Astrocyte (in vitro differentiated cells and primary cell): Measurements from ENCODE around the gene CERK. TPM values are rescaled to one million over a fixed set of nuclear protein-coding genes. Genes with fewer than 3 reads are reported as not detected.
A peak's percentile ranks its signal among the peaks of the same experiment; 100 is the strongest.

Experiments used
- DNase-seq: peaks from one replicate; pipeline ENCODE4 v3.0.0-alpha.2; 2010; ENCODE audit warnings: low read depth
- FAIRE-seq: peaks from 2 replicates; lab custom pipeline; 2011; peaks lifted over from hg19 to GRCh38; lab: Jason Lieb, UNC
- H2AFZ ChIP-seq: 2 replicates; pipeline ENCODE4 v1.6.0; 2012; ENCODE audit warnings: low read depth, low read length, inconsistent platforms
- H3K27ac ChIP-seq: 2 replicates; pipeline ENCODE4 v1.5.1; 2011; ENCODE audit warnings: low read depth, low read length, inconsistent platforms
- H3K27me3 ChIP-seq: 2 replicates; pipeline ENCODE4 v1.6.0; 2011; ENCODE audit warnings: low read length, inconsistent platforms; ENCODE audit not compliant: insufficient read depth
- H3K36me3 ChIP-seq: 2 replicates; pipeline ENCODE4 v1.5.1; 2011; ENCODE audit warnings: low read length, inconsistent platforms; ENCODE audit not compliant: insufficient read depth
- H3K4me1 ChIP-seq: 2 replicates; pipeline ENCODE4 v1.5.1; 2011; ENCODE audit warnings: low read length, inconsistent platforms; ENCODE audit not compliant: insufficient read depth
- H3K4me2 ChIP-seq: 2 replicates; pipeline ENCODE4 v1.6.0; 2012; ENCODE audit warnings: low read length, inconsistent platforms
- H3K4me3 ChIP-seq: 2 replicates; pipeline ENCODE4 v1.5.1; 2011; ENCODE audit warnings: low read depth, mild to moderate bottlenecking, low read length, inconsistent platforms; ENCODE audit not compliant: insufficient read depth
- H3K79me2 ChIP-seq: 2 replicates; pipeline ENCODE4 v1.6.0; 2012; ENCODE audit warnings: mild to moderate bottlenecking, low read length, inconsistent platforms; ENCODE audit not compliant: insufficient read depth
- H3K9ac ChIP-seq: 2 replicates; pipeline ENCODE4 v1.6.0; 2012; ENCODE audit warnings: mild to moderate bottlenecking, low read length, inconsistent platforms
- H3K9me3 ChIP-seq: 2 replicates; pipeline ENCODE4 v1.5.1; 2012; ENCODE audit warnings: low read depth, mild to moderate bottlenecking, low read length, inconsistent platforms; ENCODE audit not compliant: insufficient read depth
- H4K20me1 ChIP-seq: 2 replicates; pipeline ENCODE4 v1.6.0; 2012; ENCODE audit warnings: low read length, inconsistent platforms; ENCODE audit not compliant: insufficient read depth
- H3K27ac Mint-ChIP-seq: one replicate; pipeline ENCODE4 v1.8.0; 2021; ENCODE audit warnings: mild to moderate bottlenecking, mixed read lengths; ENCODE audit not compliant: unreplicated experiment
- H3K27me3 Mint-ChIP-seq: one replicate; pipeline ENCODE4 v1.8.0; 2021; ENCODE audit warnings: low read depth, mixed read lengths; ENCODE audit not compliant: unreplicated experiment
- H3K36me3 Mint-ChIP-seq: one replicate; pipeline ENCODE4 v1.8.0; 2021; ENCODE audit warnings: low read depth, mixed read lengths; ENCODE audit not compliant: unreplicated experiment
- H3K4me1 Mint-ChIP-seq: one replicate; pipeline ENCODE4 v1.8.0; 2021; ENCODE audit warnings: low read depth, mixed read lengths; ENCODE audit not compliant: unreplicated experiment
- H3K4me3 Mint-ChIP-seq: one replicate; pipeline ENCODE4 v1.8.0; 2021; ENCODE audit warnings: mild to moderate bottlenecking, moderate library complexity, mixed read lengths; ENCODE audit not compliant: unreplicated experiment
- H3K9me3 Mint-ChIP-seq: one replicate; pipeline ENCODE4 v1.8.0; 2021; ENCODE audit warnings: mild to moderate bottlenecking, mixed read lengths; ENCODE audit not compliant: unreplicated experiment
- EZH2 ChIP-seq: IDR thresholded peaks from 2 replicates; pipeline ENCODE4 v1.6.1; 2012; ENCODE audit warnings: mild to moderate bottlenecking, low read length, inconsistent platforms; ENCODE audit not compliant: insufficient read depth
- total RNA-seq: library from RNA; stranded (reverse); gene quantifications from 2 replicates; pipeline ENCODE4 v1.2.1, GENCODE V29; 2021
- TF ChIP-seq, protein P1 (sequence below): IDR thresholded peaks from 2 replicates; pipeline ENCODE4 v1.5.1; 2011; ENCODE audit warnings: low read depth, mild to moderate bottlenecking, inconsistent platforms, low read length, moderate library complexity; ENCODE audit not compliant: insufficient read depth

Gene CERK
- total RNA-seq, 1 donor from 2014 or later = 23.2 TPM

DNA sequence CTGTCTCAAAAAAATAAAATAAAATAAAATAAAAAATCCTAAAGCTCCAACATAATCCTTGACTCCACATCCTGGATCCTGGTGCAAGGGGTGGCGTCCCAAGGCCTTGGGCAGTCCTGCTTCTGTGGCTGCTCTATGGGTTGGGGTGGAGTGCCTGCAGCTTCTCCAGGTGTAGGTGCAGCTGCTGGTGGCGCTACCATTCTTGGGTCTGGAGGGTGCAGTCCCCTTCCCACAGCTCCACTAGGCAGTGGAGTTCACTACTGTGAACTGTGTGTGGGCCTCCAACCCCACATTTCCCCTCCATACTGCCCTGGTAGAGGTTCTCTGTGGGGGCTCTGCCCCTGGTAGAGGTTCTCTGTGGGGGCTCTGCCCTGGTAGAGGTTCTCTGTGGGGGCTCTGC, 17.5 kb upstream of the CERK start:
- H4K20me1 ChIP-seq = no peaks in the 10 kb centered on the region
- Mint-ChIP-seq H3K27ac (no peak overlapping the region), H3K4me3 (no peak overlapping the region), H3K27me3 (peaks cover 2% of the 10 kb centered on the region), H3K4me1 (peaks cover 19% of the 10 kb centered on the region), H3K9me3 (peaks cover 12% of the 10 kb centered on the region), H3K36me3 (peaks cover 13% of the 10 kb centered on the region)
- H3K4me1 ChIP-seq = peaks cover 18% of the 10 kb centered on the region
- no peak overlapping the region for H3K4me2 ChIP-seq
- no peak overlapping the region for H3K27ac ChIP-seq
- no peaks in the 10 kb centered on the region for H3K36me3 ChIP-seq
- H3K27me3 ChIP-seq = no peaks in the 10 kb centered on the region
- FAIRE-seq (no peak), DNase-seq (no peak)
- H3K9me3 ChIP-seq = peaks cover 5% of the 10 kb centered on the region
- TF ChIP-seq EZH2 = no peak
- TF ChIP-seq, protein P1, sequence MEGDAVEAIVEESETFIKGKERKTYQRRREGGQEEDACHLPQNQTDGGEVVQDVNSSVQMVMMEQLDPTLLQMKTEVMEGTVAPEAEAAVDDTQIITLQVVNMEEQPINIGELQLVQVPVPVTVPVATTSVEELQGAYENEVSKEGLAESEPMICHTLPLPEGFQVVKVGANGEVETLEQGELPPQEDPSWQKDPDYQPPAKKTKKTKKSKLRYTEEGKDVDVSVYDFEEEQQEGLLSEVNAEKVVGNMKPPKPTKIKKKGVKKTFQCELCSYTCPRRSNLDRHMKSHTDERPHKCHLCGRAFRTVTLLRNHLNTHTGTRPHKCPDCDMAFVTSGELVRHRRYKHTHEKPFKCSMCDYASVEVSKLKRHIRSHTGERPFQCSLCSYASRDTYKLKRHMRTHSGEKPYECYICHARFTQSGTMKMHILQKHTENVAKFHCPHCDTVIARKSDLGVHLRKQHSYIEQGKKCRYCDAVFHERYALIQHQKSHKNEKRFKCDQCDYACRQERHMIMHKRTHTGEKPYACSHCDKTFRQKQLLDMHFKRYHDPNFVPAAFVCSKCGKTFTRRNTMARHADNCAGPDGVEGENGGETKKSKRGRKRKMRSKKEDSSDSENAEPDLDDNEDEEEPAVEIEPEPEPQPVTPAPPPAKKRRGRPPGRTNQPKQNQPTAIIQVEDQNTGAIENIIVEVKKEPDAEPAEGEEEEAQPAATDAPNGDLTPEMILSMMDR = no peak
- no peak overlapping the region for H3K9ac ChIP-seq
- H3K4me3 ChIP-seq = no peak overlapping the region
- no peak overlapping the region for H2AFZ ChIP-seq
- H3K79me2 ChIP-seq = no peaks in the 10 kb centered on the region

DNA sequence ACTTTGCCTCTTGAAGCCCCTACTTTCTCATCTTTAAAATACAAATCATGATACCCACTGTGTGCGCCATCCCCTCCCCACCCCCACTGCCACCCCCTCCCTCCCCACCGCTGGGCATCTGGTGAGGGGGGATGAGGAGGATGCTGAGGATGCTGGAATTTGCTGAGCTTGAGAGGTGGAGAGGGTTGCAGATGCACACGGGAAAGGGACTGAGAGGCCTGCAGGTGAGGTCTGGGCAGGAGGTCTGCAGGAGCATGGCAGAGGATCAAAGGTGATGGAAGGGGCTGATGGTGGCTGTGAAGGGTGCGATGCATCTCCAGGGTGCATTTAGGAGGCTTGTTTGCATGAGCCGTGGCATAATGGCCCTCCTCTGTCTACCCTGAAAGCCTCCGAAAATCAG, 16.8 kb upstream of the CERK start:
- H3K4me2 ChIP-seq = peak overlapping the region; percentile 83

More for the DNA sequence above, 16.8 kb upstream of the CERK start:
- Histone ChIP-seq H3K4me3 (no peak overlapping the region), H3K27me3 (no peaks in the 10 kb centered on the region), H3K36me3 (no peaks in the 10 kb centered on the region), H3K9me3 (peaks cover 5% of the 10 kb centered on the region), H3K27ac (peak overlapping the region; percentile 96), H3K79me2 (no peaks in the 10 kb centered on the region), H4K20me1 (no peaks in the 10 kb centered on the region), H3K4me1 (peaks cover 25% of the 10 kb centered on the region), H3K9ac (no peak overlapping the region), H2AFZ (no peak overlapping the region)
- no peak for FAIRE-seq
- Mint-ChIP-seq H3K4me1 (peaks cover 20% of the 10 kb centered on the region), H3K36me3 (peaks cover 13% of the 10 kb centered on the region), H3K9me3 (peaks cover 12% of the 10 kb centered on the region), H3K27me3 (peaks cover 2% of the 10 kb centered on the region), H3K27ac (no peak overlapping the region), H3K4me3 (peak overlapping the region; percentile 46)
- DNase-seq = no peak
- TF ChIP-seq, protein P1 = no peak
- TF ChIP-seq EZH2 = no peak
